Activated CD4-positive, alpha-beta T cell treated with anti-CD3 and anti-CD28 coated beads for 48 hours (primary cell): Measurements from ENCODE around the gene KRT39.
"Not testable (repeated sequence)": the region's sequence is repeated elsewhere in the genome, so short reads cannot be mapped to it uniquely, and the experiment has no call there.

Source experiments
- DNase-seq: peaks from one replicate; pipeline ENCODE4 v3.0.0-alpha.2; 2020

Gene KRT39

DNA sequence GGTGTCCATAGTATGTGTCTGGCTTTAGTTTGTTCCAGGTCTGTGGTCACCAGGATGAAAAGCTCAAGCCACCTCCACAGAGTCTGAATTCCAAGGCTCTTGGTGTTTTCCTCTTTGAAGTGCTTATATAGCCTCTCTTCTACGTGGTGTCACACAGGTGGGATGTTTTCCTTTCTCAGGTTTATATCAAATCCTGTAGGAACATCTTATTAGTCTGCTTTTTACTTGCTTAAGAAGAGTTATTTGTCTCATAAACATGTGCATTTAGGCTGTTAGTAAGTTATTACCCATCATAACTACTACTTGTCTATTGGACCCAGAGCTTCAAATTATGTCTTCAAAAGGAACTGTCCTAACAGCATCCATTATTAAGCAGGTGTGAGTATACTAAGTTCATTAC lies at the start of gene KRT39:
KRT39 (minus strand) TSS at position 101 of the 400 bp plus-strand sequence; CDS start at position 9, 92 bp downstream.
- DNase-seq: no peak

DNA sequence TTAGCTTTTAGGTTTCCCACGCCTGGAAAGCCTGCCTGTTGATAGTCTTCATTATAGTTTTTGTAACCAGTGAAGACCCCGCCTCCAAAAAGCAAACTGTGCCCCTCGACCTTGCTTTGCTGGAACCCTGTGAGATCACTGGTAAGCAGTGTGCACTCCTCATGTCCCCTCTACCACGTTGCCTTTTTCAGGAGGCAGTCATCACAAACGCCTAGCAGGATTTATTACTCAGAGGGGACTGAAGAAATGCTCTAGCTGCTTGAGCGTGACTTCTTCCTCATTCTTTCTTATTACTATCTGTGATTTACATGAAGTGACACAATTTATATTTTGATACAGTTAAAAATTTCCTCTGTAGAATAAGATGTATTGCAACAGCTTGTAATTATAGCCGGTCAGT lies 48.7 kb upstream of the KRT39 start:
- no peak for DNase-seq

DNA sequence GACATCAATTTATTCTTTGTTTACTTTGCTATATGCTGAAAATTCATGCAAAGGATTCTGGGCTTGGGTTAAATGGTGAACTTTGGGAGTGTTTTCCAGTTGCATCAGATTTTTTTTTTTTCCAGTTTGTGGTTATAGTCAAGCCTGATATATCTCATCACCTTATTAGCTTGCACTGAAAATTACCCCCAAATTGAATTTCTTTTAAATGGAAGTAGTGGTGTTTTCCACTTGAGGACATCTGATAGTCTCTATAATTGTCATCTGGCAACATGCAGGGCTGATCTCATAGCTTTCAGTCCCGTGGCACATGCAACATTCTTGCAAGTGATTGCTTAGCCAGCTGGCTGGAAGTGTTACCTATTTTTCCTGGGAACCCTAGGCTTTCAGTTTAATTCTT lies 46.9 kb upstream of the KRT39 start:
- DNase-seq: no peak

DNA sequence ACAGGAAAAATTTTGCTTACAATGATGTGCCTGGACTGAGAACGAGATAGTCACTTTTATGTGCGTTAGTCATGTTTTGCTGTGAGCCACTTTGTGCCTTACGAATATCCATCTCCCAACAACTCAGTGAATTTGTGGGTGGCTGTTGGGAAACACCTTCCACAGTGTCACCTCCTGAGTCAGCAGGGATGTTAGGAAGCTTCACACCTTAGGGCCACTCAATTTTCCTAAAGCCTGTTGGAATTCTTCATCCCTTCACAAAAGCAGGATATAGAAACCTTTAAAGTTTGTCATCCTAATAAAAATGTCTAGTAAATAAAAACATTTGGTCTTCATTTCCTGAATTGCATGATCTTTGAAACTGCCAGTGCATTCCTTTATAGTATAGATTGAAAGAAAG lies 46.4 kb upstream of the KRT39 start:
- DNase-seq: no peak

DNA sequence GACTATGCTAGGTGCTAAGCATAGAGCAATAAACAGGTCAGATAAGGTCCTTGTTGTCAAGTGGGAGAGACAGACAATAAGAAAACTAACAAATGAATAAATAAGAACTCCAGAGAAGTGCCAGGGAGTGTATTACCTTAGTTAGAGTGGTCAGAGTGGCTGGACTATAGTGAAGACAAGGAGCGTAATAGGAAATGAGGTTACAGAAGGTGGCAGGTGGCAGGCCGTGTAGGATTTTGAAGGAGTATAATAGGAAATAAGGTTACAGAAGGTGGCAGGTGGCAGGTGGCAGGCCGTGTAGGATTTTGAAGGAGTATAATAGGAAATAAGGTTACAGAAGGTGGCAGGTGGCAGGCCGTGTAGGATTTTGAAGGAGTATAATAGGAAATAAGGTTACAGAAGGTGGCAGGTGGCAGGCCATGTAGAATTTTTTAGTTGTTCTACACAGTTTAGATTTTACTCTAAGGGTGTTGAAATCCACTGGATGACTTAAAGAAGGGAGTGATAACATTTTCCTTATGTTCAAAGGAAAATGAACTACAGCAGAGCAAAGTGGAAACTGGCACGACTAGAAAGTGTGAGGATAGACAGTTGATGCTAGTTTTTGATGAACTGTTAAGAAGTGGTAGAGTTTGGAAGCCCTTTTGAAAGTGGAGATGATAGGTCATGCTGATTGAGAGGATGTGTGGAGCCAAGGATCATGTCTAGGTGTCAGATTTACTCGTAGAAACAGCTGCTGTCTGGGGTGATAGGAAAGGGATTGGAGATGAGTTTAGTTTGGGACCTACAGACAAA lies 45.8 kb upstream of the KRT39 start:
- DNase-seq: no peak

DNA sequence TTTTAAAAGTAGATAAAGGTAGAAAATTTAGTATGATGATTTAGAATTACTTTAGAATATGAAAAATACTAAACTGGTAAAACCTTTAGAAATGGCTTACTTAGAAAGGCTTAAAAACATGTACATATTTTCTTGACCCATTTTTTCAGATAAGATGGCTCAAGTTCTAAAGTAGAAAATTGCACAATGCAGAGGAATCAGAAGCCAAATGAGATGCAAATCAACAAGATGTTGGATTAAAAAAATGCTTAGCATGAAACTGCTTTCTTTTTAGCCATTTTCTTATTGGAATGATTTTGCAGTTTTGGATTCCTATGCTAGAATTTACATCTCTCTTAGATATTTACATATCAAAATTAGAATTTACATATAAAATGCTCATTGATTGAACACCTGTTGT lies 43.7 kb upstream of the KRT39 start:
- no peak for DNase-seq

DNA sequence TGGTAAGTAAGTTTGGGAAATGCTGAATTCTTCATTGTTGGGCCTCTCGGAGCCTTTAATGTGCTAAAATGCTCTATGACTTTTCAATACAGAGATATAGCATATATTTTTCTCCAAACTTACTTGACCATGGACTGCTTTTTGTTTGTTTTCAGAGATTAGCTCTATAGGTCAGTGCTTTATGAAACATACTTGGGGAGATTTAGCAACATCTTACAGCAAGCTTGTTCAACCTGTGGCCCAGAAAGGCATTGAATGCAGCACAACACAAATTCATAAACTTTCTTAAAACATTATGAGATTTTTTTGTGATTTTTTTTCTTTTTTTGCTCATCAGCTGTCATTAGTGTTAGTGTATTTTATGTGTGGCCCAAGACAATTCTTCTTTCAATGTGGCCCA lies 43.2 kb upstream of the KRT39 start:
- DNase-seq: no peak

DNA sequence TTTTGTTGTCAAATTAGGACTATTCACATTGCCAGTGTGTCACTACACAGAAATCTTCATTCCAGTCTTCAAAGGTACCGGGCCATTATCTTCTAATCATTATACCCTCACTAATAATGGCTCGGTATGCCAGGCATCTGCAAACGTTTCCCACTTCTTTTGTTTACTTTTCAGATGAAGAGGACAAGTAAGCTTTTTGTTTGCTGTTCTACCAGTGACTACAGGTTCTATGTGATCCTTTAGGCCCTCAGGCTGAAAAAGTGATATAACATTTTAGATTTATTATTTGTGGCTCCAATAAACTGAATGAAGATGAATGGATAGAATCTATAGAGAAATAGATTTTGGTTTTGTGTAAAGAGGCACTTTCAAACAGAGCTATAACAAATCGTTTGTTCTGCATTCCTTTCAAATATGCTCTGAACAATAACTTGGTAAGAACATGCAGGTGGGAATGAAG lies 42.6 kb upstream of the KRT39 start:
- no peak for DNase-seq

DNA sequence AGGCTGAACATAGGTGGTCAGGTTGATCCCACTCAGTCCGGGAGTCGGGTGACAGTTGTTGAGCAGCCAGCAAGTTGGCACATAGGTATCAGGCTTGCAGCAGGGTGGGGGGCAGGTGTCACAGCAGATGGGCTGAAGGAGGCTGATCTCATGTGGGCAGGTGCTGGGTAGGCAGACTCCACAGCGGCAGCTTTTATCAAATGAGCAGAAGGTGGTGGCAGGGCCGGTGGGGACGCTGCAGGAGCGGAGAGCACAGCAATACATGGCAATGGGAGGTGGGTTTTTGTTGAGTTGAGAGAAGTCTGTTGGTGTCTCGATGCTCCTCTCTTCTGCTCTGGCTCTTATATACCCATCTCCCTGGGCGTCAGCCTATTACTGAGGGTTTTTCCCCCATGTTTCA lies 42.1 kb upstream of the KRT39 start, which contains the start of gene KRTAP3-1:
KRTAP3-1 (minus strand) TSS at position 318 of the 400 bp plus-strand sequence; CDS start at position 264, 54 bp downstream.
- no peak for DNase-seq

DNA sequence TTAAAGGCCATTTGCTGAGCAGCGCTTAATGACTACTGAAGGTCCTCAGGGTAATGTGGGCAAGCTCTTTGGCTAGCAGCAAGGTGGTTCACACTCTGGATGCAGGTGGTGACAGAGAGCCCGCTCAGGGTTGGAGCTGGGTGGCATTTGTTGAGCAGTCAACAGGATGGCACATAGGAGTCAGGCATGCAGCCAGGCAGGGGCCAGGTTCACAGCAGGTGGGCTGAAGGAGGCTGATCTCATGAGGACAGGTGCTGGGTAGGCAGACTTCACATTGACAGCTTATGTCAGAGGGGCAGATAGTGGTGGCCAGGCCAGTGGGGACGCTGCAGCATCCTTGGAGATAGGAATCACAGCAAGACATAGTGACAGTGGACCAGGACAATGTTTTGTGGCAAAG lies 37.6 kb upstream of the KRT39 start:
- DNase-seq: no peak

DNA sequence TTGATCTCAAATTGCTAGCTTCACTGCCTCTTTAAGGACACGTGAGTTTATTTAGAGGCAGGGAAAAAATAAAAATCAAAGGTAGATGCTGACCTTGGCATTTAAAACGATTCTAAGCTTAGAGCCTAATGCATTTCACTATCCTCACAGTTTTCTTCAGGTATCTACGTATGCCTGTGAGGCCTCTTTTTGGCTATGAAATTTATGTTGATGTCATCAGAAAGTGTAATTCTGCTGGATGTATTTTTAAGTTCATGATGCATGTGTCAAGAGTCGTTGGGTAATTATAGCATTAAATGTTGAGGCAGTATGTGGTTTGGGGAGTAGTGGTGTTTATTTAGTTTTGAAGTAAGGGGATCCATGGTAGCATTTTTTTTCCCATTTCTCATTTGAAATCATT lies 37.2 kb upstream of the KRT39 start:
- no peak for DNase-seq

DNA sequence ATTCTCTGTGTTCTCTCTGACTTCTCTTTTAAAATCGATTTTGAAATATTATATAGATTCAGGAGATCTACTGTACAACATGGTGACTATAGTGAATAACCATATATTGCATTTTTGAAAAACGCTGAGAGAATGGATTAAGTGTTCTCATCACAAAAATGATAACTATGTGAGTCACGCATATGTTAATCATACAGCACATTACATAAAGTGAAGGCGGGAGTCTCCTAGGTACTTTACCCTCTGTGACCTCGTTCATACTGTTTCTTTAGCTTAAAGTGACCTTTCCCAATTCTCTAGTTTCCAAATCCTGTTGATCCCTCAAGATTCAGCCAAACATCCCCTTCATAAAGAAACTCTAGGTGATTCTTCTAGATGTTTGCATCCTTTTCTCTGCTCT lies 36.1 kb upstream of the KRT39 start:
- DNase-seq: no peak

DNA sequence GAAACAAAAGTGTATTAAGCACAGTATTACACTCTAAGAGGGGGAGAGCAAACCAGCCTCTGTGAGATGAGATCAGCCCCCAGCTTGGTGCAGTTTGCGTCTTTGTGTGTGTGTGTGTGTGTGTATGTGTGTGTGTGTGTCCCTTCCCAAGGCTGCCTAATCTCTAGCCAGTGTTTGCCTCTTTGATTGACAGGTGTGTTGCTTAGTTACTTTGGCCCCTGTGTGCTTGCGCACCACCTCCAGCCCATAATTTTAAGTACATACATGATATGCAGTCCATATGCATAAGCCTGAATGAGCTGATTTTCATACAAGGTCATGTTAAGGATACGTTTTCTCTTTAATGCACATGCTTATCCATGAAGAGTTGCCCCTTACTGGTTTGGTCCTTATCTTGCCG lies 35.0 kb upstream of the KRT39 start:
- no peak for DNase-seq

DNA sequence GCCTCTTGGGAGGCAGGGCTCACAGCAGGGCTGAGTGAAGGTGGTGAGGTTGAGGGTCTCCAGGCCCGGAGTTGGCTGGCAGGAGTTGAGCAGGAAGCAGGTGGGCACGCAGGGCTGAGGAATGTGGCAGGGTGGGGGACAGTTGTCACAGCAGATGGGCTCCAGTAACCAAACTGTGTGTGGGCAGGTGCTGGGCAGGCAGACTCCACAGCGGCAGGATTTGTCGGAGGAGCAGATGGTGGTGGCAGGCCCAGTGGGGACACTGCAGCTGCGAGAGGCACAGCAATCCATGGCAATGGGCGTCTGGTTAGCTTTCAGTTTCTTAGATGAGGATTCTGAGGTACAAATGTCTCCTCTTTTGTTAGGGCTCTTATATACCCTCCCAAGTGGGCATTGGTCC lies 32.8 kb upstream of the KRT39 start, which contains the start of gene KRTAP3-2:
KRTAP3-2 (minus strand) TSS at position 344 of the 400 bp plus-strand sequence; CDS start at position 291, 53 bp downstream.
- not testable (repeated sequence) for DNase-seq

DNA sequence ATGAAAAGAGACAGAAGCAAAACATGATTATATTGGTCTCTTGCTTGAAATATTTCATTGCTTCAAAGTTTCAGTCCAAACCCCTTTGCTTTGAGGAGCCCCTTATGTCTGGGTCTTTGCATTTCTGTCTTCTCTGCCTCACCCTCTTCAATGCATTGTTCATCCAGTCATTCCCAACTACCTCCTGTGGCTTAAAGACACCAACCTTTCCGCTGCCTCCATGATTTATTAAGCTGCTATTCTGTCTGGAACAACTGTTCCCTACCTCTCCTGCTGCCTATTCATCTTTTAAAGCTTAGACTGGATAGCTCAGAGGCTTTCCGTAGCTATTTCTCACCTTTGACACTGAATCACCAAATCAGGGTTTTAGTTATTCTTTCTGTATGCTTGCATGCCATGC lies 30.6 kb upstream of the KRT39 start:
- no peak for DNase-seq

DNA sequence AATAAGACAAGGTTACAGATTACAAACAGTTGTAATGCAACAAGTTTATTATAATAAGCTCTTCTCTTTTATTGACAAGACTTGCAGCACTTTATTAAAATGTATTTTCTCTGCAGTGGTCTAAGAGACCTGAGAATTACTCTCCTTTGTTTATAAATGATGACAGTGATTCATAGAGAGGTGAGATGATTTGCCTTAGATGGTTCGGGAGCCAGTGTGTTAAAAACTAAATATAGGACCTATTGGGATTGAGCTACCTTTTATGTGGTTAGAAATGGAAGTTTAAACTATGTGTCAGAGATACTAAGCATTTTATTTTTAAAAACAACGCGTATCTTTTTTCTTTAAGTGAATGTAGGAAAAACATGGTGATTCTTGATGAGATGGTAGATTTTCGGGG lies 30.1 kb upstream of the KRT39 start:
- no peak for DNase-seq

DNA sequence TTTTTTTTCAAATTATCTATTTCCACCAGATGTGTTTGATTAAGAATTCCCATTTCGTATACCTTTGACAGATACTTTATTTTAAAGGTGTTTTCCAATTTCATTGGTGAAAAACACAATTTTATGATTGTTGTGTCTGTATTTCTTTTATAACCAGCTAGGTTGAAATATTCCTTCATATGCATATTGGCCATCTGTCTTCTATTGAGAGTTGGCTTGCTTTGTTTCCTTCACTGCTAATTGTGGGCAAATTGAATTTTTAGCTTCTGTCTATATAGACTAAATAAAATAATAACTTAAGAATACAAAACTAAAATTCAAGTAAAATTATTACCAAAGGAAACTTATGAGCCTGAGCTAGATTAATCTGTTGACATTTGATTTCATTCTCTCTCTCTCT lies 28.4 kb upstream of the KRT39 start:
- DNase-seq: no peak

DNA sequence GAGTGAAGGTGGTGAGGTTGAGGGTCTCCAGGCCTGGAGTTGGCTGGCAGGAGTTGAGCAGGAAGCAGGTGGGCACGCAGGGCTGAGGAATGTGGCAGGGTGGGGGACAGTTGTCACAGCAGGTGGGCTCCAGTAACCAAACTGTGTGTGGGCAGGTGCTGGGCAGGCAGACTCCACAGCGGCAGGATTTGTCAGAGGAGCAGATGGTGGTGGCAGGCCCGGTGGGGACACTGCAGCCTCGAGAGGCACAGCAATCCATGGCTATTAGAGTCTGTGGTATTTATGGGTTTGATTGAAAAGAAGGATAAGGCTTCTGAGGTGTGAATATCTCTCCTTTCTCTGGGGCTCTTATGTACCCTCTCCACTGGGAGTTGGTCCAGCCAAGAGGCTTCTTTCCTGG lies 27.1 kb upstream of the KRT39 start, which contains the start of gene KRTAP3-3:
KRTAP3-3 (minus strand) TSS at position 326 of the 400 bp plus-strand sequence; CDS start at position 259, 67 bp downstream.
- no peak for DNase-seq

DNA sequence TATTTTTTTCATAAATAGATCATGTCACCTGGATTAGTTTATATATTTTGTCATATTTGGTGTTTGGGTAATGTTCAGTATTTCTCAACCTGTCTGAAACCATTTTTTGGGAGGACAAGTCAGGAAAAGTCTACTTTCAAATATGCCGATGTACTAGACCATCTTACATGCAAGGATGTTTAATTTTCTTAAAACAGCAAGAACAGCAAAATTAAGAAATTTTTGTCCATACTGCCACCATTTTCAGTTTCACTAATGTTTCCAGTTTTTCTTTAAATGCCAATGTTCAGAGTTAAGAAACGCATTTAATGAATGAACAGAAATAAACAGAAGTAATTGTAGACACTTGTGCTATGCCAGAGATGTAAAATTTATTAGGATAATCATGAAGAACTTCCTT lies 26.3 kb upstream of the KRT39 start:
- no peak for DNase-seq

DNA sequence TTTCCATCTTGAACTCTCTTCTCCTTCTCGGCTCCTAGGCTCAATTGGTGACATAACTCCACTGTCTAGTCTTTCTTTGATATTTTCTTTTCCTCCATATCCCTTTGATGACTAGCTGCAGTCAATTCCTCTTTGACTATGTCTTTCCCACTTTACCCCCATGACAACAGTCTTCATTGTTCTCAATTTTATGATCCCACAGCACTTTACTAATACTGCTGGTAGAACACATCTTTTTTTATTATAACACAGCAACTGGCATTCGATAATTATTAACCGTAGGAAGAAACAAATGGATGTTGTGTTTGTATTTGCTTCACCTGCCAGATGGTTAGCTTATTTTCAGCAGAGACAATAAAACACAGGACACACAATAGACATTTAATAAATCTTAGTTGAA lies 25.9 kb upstream of the KRT39 start:
- no peak for DNase-seq

DNA sequence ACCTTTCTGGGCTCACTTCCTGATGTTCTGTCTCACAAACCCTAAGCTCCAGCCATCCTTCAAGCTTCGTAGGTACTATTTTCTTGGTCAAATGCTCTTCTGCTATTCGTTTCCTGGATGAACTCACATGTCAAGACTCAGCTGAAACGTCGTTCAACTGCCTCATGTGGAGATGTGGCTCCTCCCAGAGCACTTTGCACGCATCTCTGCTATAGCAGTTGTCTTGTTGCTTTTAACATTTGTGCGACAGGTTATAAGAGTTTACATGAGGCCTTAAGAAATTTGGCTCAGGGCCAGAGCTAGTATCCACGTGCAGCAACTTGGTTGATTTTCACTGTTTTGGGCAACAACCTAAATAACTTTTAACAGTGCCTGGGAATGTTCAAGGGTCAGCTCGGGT lies 20.2 kb upstream of the KRT39 start:
- DNase-seq: no peak

DNA sequence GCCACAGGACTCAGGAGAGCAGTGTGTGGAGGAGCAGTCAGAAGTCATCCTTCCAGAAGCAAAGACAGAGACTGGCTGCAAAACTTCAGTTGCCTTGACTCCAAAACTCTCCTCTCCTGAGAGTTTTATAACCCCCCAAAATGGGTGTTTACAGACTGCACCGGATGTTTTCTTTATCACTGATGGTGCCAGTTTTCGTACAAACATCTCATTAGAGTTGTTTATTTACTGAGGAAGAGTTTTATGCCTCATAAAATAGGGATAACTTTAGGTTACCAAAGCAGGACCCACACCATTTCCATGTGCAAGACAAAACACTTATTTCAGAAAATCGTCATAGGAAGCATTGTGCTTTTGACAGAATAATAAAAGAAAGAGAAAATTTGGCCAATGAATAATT lies 17.5 kb upstream of the KRT39 start, which contains the start of gene KRT40:
KRT40 (minus strand) TSS at position 101 of the 400 bp plus-strand sequence; CDS start at position 48, 53 bp downstream.
- no peak for DNase-seq

DNA sequence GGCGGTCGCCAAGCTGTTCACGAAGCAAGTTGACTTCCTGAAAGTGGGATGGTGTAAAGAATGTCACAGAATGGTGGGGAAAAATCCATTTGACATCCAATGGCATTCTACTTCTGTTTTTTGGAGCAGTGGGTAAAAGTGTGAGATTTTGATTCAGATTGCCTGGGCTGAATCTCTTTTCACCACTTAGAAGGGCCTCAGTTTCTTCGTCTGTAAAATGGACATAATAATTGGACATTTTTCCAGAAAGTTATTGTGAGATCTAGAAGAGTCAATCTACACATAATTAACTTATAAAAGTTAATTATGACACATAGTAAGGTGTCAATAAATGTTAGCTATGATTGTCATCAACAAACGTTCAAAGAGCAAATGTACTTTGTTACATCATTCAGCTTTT lies 14.4 kb upstream of the KRT39 start:
- no peak for DNase-seq

DNA sequence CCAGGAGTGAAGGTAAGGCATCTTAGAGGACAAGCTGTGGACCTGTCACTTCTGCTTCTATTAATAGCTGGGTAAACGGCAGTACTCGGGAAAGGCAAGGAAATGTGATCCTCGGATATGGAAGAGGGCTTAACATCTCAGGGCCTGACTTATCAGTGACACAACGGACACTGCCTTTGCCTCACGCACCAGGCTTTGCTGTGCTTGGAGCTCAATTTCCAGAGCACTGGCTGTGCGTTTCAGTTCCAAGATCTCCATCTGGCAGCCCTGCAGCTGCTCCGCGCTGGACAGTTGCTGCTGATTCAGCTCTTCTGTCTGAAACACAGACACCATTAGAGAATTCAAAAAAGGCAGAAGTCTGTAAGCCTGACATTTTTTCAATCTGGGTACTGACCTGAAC lies 13.8 kb upstream of the KRT39 start:
- no peak for DNase-seq

DNA sequence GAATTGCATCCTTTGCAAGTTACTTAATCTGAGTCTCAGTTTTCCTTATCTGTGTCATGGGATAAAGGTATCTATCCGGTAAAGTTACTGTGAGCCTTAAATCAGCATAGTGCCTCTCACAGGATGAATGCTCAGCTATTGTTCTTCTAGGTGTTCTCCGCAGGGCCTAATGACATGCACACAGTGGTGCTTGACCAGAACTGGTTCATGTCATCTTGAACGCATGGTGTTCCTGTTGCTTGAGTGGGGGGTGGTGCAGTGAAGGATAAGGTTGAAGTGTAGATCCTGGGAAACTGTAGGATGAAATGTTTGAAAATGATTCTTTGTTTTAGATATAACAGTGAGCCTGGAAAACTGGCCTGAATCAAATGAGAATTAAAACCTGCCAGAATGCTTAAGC lies 13.4 kb upstream of the KRT39 start:
- DNase-seq: no peak
